SU-DHL-6 (cell line): ENCODE data around the gene TIMP3.

Experiments
- H2AFZ ChIP-seq: fragments of 200-600 bp; sonication (generic); 2 replicates; pipeline ENCODE4 v1.6.1; 2014; ENCODE audit warnings: low read depth, mild to moderate bottlenecking, moderate library complexity, mixed read lengths, antibody characterized with exemption, low read length; ENCODE audit not compliant: severe bottlenecking
- H3F3A ChIP-seq: fragments of 200-600 bp; shearing (Covaris generic); 2 replicates; pipeline ENCODE4 v1.6.0; 2016; ENCODE audit warnings: antibody characterized with exemption, mild to moderate bottlenecking; ENCODE audit not compliant: insufficient read depth
- H3K27ac ChIP-seq: fragments of 200-600 bp; sonication (generic); 2 replicates; pipeline ENCODE4 v1.5.1; 2016; ENCODE audit warnings: low read depth, mild to moderate bottlenecking, low read length, moderate library complexity, mixed read lengths
- H3K27me3 ChIP-seq: fragments of 200-600 bp; sonication (generic), shearing (Covaris generic); 2 replicates; pipeline ENCODE4 v1.6.0; 2014; ENCODE audit warnings: mild to moderate bottlenecking, low read length
- H3K36me3 ChIP-seq: fragments of 200-600 bp; sonication (generic); 2 replicates; pipeline ENCODE4 v1.6.1; 2014; ENCODE audit warnings: mild to moderate bottlenecking, low read length, mixed read lengths
- H3K4me2 ChIP-seq: fragments of 300-600, 200-600 bp; shearing (Covaris generic), sonication (generic); 2 replicates; pipeline ENCODE4 v1.6.0; 2014; ENCODE audit warnings: low read length, low read depth, mild to moderate bottlenecking; ENCODE audit not compliant: poor library complexity, severe bottlenecking
- H3K4me3 ChIP-seq: fragments of 200-600 bp; sonication (generic); 2 replicates; pipeline ENCODE4 v1.5.1; 2014; ENCODE audit warnings: antibody characterized with exemption, low read length, mild to moderate bottlenecking, mixed read lengths; ENCODE audit not compliant: insufficient read depth, poor library complexity, severe bottlenecking
- H3K79me2 ChIP-seq: fragments of 200-600 bp; sonication (generic); 2 replicates; pipeline ENCODE4 v1.6.1; 2014; ENCODE audit warnings: mild to moderate bottlenecking, low read length, moderate library complexity; ENCODE audit not compliant: insufficient read depth
- H3K9ac ChIP-seq: fragments of 200-600 bp; sonication (generic); 2 replicates; pipeline ENCODE4 v1.7.0; 2014; ENCODE audit warnings: mild to moderate bottlenecking, low read length
- H3K9me2 ChIP-seq: fragments of 200-600 bp; sonication (generic); replicated peaks from 2 replicates; pipeline ENCODE4 v1.6.1; 2014; ENCODE audit warnings: low read length; ENCODE audit not compliant: insufficient read depth
- H3K9me3 ChIP-seq: fragments of 200-600 bp; sonication (generic); 2 replicates; pipeline ENCODE4 v1.6.1; 2014; ENCODE audit warnings: low read length, mixed read lengths; ENCODE audit not compliant: insufficient read depth
- H4K20me1 ChIP-seq: fragments of 200-600 bp; sonication (generic); 2 replicates; pipeline ENCODE4 v1.6.1; 2014; ENCODE audit warnings: low read depth, mild to moderate bottlenecking, antibody characterized with exemption, low read length, moderate library complexity, mixed read lengths
- EZH2phosphoT487 ChIP-seq: fragments of 200-600 bp; sonication (generic), shearing (Covaris generic); conservative IDR thresholded peaks from 2 replicates; pipeline ENCODE4 v1.6.1; 2018; ENCODE audit warnings: mild to moderate bottlenecking, antibody characterized with exemption, low read length, moderate library complexity, mixed read lengths
- TF ChIP-seq, protein P1 (sequence below): fragments of 200-600 bp; sonication (generic); IDR thresholded peaks from one replicate; pipeline ENCODE4 v1.5.1; 2017; ENCODE audit warnings: antibody characterized with exemption, mild to moderate bottlenecking, low read length, moderate library complexity; ENCODE audit not compliant: insufficient read depth, poor library complexity, severe bottlenecking

Gene TIMP3

DNA sequence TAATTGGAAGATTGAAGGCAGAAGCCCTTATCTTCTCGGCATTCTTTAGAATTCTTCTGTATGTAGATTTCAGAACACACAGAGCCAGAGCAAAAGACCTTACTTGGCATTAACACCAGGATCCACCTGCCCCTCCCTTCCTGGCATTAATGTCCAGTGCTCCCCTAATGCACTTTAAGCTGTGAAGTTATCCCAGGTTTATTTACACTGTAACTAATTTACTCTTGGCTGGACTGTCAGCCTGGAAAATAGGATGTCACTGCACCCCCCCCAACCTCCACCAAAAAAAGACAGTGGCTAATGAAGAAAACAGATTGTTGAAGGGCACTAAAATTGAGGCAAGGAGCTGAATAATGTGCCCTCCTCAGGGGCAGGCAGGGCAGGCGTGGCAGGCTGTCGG is 30.1 kb downstream of the TIMP3 start:
- Histone ChIP-seq H3K4me2 (no peak overlapping the region), H3K9ac (no peak overlapping the region), H3K36me3 (no peaks in the 10 kb centered on the region), H4K20me1 (no peaks in the 10 kb centered on the region), H3K9me2 (no peaks in the 10 kb centered on the region), H2AFZ (no peak overlapping the region), H3K79me2 (no peaks in the 10 kb centered on the region), H3K9me3 (no peaks in the 10 kb centered on the region), H3K27ac (no peak overlapping the region), H3F3A (no peaks in the 10 kb centered on the region), H3K27me3 (no peaks in the 10 kb centered on the region), H3K4me3 (no peak overlapping the region)
- TF ChIP-seq, protein P1, sequence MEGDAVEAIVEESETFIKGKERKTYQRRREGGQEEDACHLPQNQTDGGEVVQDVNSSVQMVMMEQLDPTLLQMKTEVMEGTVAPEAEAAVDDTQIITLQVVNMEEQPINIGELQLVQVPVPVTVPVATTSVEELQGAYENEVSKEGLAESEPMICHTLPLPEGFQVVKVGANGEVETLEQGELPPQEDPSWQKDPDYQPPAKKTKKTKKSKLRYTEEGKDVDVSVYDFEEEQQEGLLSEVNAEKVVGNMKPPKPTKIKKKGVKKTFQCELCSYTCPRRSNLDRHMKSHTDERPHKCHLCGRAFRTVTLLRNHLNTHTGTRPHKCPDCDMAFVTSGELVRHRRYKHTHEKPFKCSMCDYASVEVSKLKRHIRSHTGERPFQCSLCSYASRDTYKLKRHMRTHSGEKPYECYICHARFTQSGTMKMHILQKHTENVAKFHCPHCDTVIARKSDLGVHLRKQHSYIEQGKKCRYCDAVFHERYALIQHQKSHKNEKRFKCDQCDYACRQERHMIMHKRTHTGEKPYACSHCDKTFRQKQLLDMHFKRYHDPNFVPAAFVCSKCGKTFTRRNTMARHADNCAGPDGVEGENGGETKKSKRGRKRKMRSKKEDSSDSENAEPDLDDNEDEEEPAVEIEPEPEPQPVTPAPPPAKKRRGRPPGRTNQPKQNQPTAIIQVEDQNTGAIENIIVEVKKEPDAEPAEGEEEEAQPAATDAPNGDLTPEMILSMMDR: no peak
- TF ChIP-seq EZH2phosphoT487: no peak

DNA sequence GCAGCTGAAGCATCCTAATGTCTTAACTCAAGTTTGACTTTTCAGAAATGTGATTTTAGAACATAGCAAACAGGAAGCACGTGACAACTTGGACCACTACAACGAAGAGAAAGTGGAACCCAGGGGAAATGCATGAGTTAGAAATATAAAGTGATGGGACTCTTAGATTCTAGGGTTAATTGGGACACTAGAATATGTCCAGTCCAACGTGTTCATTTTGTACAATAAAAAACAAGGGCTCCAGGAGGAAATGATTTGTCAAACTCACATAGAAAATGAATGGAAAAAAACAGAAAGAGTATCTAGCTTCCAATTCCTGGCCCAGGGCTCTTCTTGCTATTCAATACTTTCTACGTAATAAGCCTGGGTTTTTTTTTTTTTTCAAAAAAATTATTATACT is 30.7 kb downstream of the TIMP3 start:
- Histone ChIP-seq H3K36me3 (no peaks in the 10 kb centered on the region), H3K27me3 (no peaks in the 10 kb centered on the region), H3K4me3 (no peak overlapping the region), H3F3A (no peaks in the 10 kb centered on the region), H3K79me2 (no peaks in the 10 kb centered on the region), H3K4me2 (no peak overlapping the region), H3K9ac (no peak overlapping the region), H2AFZ (no peak overlapping the region), H3K27ac (no peak overlapping the region), H4K20me1 (no peaks in the 10 kb centered on the region), H3K9me3 (no peaks in the 10 kb centered on the region), H3K9me2 (no peaks in the 10 kb centered on the region)
- no peak for TF ChIP-seq EZH2phosphoT487
- TF ChIP-seq, protein P1: no peak

DNA sequence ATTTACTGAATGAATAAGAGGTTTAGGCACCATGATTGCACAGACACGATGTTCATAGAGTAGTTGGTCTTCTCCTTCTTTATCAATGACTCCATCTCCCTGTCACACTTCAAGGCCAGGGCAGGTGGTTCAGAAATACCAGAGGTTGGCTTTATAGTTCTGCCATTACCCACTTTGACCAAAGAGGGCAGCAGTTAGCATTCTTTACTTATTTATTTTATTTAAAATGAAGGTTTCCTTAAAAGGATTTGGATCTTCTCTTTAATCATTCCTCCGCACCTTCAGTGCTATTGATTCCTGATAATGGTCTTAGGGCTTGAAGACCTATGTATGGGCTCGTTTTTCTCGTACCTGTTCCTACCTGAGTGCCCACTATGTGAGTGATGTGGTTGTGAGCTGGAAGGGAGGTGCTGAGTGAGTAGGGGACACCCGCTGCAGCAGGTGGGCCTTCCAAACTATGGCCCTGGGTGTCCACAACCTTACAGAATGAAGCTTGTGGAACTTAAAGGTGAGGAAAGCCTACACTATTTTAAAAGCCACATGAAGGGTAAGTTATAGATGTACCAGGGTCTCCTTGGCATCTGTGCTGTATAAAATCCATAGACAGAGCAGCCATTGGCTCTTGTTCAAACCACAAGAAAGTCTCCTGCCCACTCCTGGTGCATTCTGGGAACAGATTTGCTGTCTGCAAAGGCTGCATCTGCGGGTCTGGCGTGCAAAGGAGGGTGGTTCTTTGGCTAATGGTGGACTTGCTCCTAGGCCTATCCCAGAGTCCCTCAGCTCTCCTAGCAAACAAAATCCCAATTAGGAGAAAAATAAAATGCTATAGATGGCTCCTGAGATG is 35.0 kb downstream of the TIMP3 start:
- no peak overlapping the region for H3K4me2 ChIP-seq
- no peaks in the 10 kb centered on the region for H3K36me3 ChIP-seq
- H2AFZ ChIP-seq: no peak overlapping the region
- H3K27ac ChIP-seq: no peak overlapping the region
- TF ChIP-seq, protein P1: peak; percentile 25
- TF ChIP-seq EZH2phosphoT487: no peak
- H3K4me3 ChIP-seq: no peak overlapping the region
- H3K9ac ChIP-seq: no peak overlapping the region
- no peaks in the 10 kb centered on the region for H4K20me1 ChIP-seq
- H3K9me2 ChIP-seq: no peaks in the 10 kb centered on the region
- no peaks in the 10 kb centered on the region for H3K79me2 ChIP-seq
- no peaks in the 10 kb centered on the region for H3F3A ChIP-seq
- H3K9me3 ChIP-seq: no peaks in the 10 kb centered on the region
- no peaks in the 10 kb centered on the region for H3K27me3 ChIP-seq
